Astrocyte (in vitro differentiated cells and primary cell): ENCODE data around the gene FNDC3A.

Experiments used
- EZH2 ChIP-seq: IDR thresholded peaks from 2 replicates; pipeline ENCODE4 v1.6.1; 2012; ENCODE audit warnings: mild to moderate bottlenecking, low read length, inconsistent platforms; ENCODE audit not compliant: insufficient read depth
- TF ChIP-seq, protein P1 (sequence below): IDR thresholded peaks from 2 replicates; pipeline ENCODE4 v1.5.1; 2011; ENCODE audit warnings: low read depth, mild to moderate bottlenecking, inconsistent platforms, low read length, moderate library complexity; ENCODE audit not compliant: insufficient read depth

DNA sequence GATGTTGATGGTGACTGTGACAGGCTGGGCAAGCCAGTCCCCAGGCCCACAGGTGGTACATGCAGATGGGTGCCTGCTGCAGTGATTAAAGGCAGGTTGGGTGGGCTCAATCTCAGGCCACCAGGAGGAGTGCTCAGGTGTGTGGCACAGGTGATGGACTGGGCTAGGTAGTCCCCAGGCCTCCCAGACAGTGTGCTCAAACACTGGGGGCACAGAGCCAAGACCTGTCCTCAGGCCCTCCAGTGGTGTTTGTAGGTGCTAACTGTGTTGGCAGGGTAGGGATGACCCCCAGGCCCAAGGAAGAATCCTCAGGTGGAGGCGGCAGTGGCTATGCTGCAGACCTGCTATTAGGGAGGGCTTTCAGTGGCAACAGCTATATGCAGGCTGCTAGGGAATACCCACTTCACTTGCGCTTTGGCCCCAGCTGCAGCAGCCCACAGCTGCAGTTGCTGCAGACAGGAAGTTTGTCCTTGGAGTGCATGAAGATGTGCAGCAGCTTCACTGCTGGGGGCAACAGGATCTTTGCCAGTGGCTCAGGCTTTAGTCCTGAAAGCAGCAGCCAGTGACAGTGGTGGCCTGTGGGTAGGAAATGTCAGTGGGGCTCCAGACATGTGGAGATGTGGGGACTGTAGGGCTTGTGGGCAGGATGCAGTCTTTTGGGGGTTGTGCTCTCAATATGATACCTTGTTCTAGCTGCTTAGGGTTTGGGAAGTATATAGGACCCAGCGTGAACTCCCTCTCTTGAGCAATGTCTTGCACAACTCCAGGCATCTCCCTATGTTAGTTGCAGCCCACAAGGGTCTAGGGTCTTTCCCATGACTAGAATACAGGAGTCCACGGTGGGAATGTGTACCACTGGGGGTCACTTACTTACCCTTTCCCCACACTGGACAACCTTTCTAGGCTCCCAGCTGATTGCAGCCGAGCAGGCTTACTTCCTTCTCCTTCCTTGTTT lies 190.4 kb downstream of the FNDC3A start:
- no peak for TF ChIP-seq EZH2
- TF ChIP-seq, protein P1, sequence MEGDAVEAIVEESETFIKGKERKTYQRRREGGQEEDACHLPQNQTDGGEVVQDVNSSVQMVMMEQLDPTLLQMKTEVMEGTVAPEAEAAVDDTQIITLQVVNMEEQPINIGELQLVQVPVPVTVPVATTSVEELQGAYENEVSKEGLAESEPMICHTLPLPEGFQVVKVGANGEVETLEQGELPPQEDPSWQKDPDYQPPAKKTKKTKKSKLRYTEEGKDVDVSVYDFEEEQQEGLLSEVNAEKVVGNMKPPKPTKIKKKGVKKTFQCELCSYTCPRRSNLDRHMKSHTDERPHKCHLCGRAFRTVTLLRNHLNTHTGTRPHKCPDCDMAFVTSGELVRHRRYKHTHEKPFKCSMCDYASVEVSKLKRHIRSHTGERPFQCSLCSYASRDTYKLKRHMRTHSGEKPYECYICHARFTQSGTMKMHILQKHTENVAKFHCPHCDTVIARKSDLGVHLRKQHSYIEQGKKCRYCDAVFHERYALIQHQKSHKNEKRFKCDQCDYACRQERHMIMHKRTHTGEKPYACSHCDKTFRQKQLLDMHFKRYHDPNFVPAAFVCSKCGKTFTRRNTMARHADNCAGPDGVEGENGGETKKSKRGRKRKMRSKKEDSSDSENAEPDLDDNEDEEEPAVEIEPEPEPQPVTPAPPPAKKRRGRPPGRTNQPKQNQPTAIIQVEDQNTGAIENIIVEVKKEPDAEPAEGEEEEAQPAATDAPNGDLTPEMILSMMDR: no peak
